HG03066 (cell line): ENCODE results near the gene VDAC2.
"Not testable (repeated sequence)": the region's sequence is repeated elsewhere in the genome, so short reads cannot be mapped to it uniquely, and the experiment has no call there.

ENCODE experiments used
- ATAC-seq: cut with Tn5 transposase; IDR thresholded peaks from one replicate; pipeline ENCODE4 v1.9.1; 2021; ENCODE audit warnings: low read depth; ENCODE audit not compliant: unreplicated experiment

VDAC2 gene

GRCh38 chr10:75210282-75211006, at the start of gene VDAC2:
TSS of gene VDAC2 (plus strand) at chr10:75210796. CDS start at chr10:75211159, 363 bp downstream.
- ATAC-seq, result peak; percentile 85

GRCh38 chr10:75165684-75166622, 44.6 kb upstream of the VDAC2 start:
- ATAC-seq, result peak; percentile 81

- ATAC-seq, result peak; percentile 23
Measured at GRCh38 chr10:75166623-75166972, 44.0 kb upstream of the VDAC2 start.

GRCh38 chr10:75168275-75168674, 42.3 kb upstream of the VDAC2 start:
- no peak for ATAC-seq

- no peak for ATAC-seq
Measured at GRCh38 chr10:75170215-75170614, 40.4 kb upstream of the VDAC2 start.

GRCh38 chr10:75175046-75175445, 35.5 kb upstream of the VDAC2 start:
- no peak for ATAC-seq

- ATAC-seq, result no peak
Measured at GRCh38 chr10:75176046-75176445, 34.5 kb upstream of the VDAC2 start.

GRCh38 chr10:75176736-75177135, 33.9 kb upstream of the VDAC2 start:
- ATAC-seq, result no peak

- no peak for ATAC-seq
Measured at GRCh38 chr10:75179657-75180177, 30.9 kb upstream of the VDAC2 start.

GRCh38 chr10:75180592-75180991, 30.0 kb upstream of the VDAC2 start:
- ATAC-seq, result no peak

GRCh38 chr10:75181073-75181472, 29.5 kb upstream of the VDAC2 start:
- no peak for ATAC-seq

GRCh38 chr10:75186310-75186709, 24.3 kb upstream of the VDAC2 start:
- ATAC-seq, result no peak

- no peak for ATAC-seq
Measured at GRCh38 chr10:75187961-75188426, 22.6 kb upstream of the VDAC2 start.

GRCh38 chr10:75188522-75188921, 22.1 kb upstream of the VDAC2 start:
- ATAC-seq, result not testable (repeated sequence)

GRCh38 chr10:75189266-75190096, 21.1 kb upstream of the VDAC2 start:
- ATAC-seq, result no peak

- no peak for ATAC-seq
Measured at GRCh38 chr10:75191821-75192568, 18.6 kb upstream of the VDAC2 start.

GRCh38 chr10:75194625-75195024, 16.0 kb upstream of the VDAC2 start:
- not testable (repeated sequence) for ATAC-seq

- ATAC-seq, result no peak
Measured at GRCh38 chr10:75195035-75195763, 15.4 kb upstream of the VDAC2 start.

GRCh38 chr10:75197066-75197465, 13.5 kb upstream of the VDAC2 start:
- ATAC-seq, result no peak
